NCI-H1436 treated with DMSO at 0.1 percent for 48 hours (cell line): ENCODE measurements around the gene CAB39.

Experiments used
- DNase-seq: peaks from one replicate; lab custom pipeline; 2025; lab: John Stamatoyannopoulos, UW

The CAB39 gene

GRCh38 chr2:230863442-230864121 is 150.9 kb downstream of the CAB39 start:
- DNase-seq: no peak

GRCh38 chr2:230864122-230864604 is 151.5 kb downstream of the CAB39 start:
- DNase-seq: no peak

GRCh38 chr2:230864605-230865306 is 152.1 kb downstream of the CAB39 start, which contains the start of gene ITM2C:
TSS of gene ITM2C (plus strand) at chr2:230864942. CDS start at chr2:230865026, 84 bp downstream.
- no peak for DNase-seq

GRCh38 chr2:230865307-230865765 is 152.7 kb downstream of the CAB39 start:
- DNase-seq: no peak

GRCh38 chr2:230865766-230866755 is 153.4 kb downstream of the CAB39 start:
- no peak for DNase-seq

- DNase-seq: no peak
These were observed 154.3 kb downstream of the CAB39 start for GRCh38 chr2:230866756-230867523.

- DNase-seq: no peak
These were observed 155.7 kb downstream of the CAB39 start for GRCh38 chr2:230868161-230868946.

GRCh38 chr2:230868947-230869913 is 156.6 kb downstream of the CAB39 start:
- no peak for DNase-seq

GRCh38 chr2:230869914-230870543 is 157.4 kb downstream of the CAB39 start:
- no peak for DNase-seq
